Measurements from ENCODE around the gene ADAMTS12. TPM values are rescaled to one million over a fixed set of nuclear protein-coding genes. Genes with fewer than 3 reads are reported as not detected.

ADAMTS12 gene
- total RNA-seq, 1 donor from 2014 or later, result 0.54 TPM

GRCh38 chr5:33762859-33763258 is 128.9 kb downstream of the ADAMTS12 start:
- H3K9me3 Mint-ChIP-seq (ENCODE audit: unreplicated experiment), result no peaks in the 10 kb centered on the region
- TF ChIP-seq CTCF (IDR thresholded peaks at IDR 0.05; ENCODE audit: partially characterized antibody, unreplicated experiment), result no peak
- no peak overlapping the region for H3K4me3 Mint-ChIP-seq (ENCODE audit: unreplicated experiment)
- peaks cover 2% of the 10 kb centered on the region for H3K4me1 Mint-ChIP-seq (ENCODE audit: low read depth, unreplicated experiment)
- no peak overlapping the region for H3K27ac Mint-ChIP-seq (ENCODE audit: unreplicated experiment)
- no peaks in the 10 kb centered on the region for H3K36me3 Mint-ChIP-seq (ENCODE audit: unreplicated experiment)
- H3K27me3 Mint-ChIP-seq (ENCODE audit: unreplicated experiment), result no peaks in the 10 kb centered on the region
- DNase-seq, result no peak

GRCh38 chr5:33761139-33761538 is 130.7 kb downstream of the ADAMTS12 start:
- DNase-seq, result no peak
- peaks cover 2% of the 10 kb centered on the region for H3K4me1 Mint-ChIP-seq (ENCODE audit: low read depth, unreplicated experiment)
- no peaks in the 10 kb centered on the region for H3K27me3 Mint-ChIP-seq (ENCODE audit: unreplicated experiment)
- no peaks in the 10 kb centered on the region for H3K9me3 Mint-ChIP-seq (ENCODE audit: unreplicated experiment)
- H3K27ac Mint-ChIP-seq (ENCODE audit: unreplicated experiment), result no peak overlapping the region
- TF ChIP-seq CTCF (IDR thresholded peaks at IDR 0.05; ENCODE audit: partially characterized antibody, unreplicated experiment), result no peak
- no peak overlapping the region for H3K4me3 Mint-ChIP-seq (ENCODE audit: unreplicated experiment)
- no peaks in the 10 kb centered on the region for H3K36me3 Mint-ChIP-seq (ENCODE audit: unreplicated experiment)

- Mint-ChIP-seq H3K27ac (ENCODE audit: unreplicated experiment) (no peak overlapping the region), H3K4me1 (ENCODE audit: low read depth, unreplicated experiment) (peaks cover 7% of the 10 kb centered on the region), H3K36me3 (ENCODE audit: unreplicated experiment) (no peaks in the 10 kb centered on the region), H3K4me3 (ENCODE audit: unreplicated experiment) (no peak overlapping the region), H3K27me3 (ENCODE audit: unreplicated experiment) (no peaks in the 10 kb centered on the region), H3K9me3 (ENCODE audit: unreplicated experiment) (no peaks in the 10 kb centered on the region)
- no peak for TF ChIP-seq CTCF (IDR thresholded peaks at IDR 0.05; ENCODE audit: partially characterized antibody, unreplicated experiment)
- no peak for DNase-seq
These were observed 133.1 kb downstream of the ADAMTS12 start for GRCh38 chr5:33758737-33759136.

GRCh38 chr5:33756491-33756890 is 135.3 kb downstream of the ADAMTS12 start:
- H3K27ac Mint-ChIP-seq (ENCODE audit: unreplicated experiment), result no peak overlapping the region
- no peaks in the 10 kb centered on the region for H3K36me3 Mint-ChIP-seq (ENCODE audit: unreplicated experiment)
- TF ChIP-seq CTCF (IDR thresholded peaks at IDR 0.05; ENCODE audit: partially characterized antibody, unreplicated experiment), result no peak
- no peaks in the 10 kb centered on the region for H3K9me3 Mint-ChIP-seq (ENCODE audit: unreplicated experiment)
- H3K27me3 Mint-ChIP-seq (ENCODE audit: unreplicated experiment), result no peaks in the 10 kb centered on the region
- H3K4me1 Mint-ChIP-seq (ENCODE audit: low read depth, unreplicated experiment), result peaks cover 7% of the 10 kb centered on the region
- DNase-seq, result no peak
- no peak overlapping the region for H3K4me3 Mint-ChIP-seq (ENCODE audit: unreplicated experiment)

GRCh38 chr5:33755231-33755630 is 136.6 kb downstream of the ADAMTS12 start:
- no peaks in the 10 kb centered on the region for H3K27me3 Mint-ChIP-seq (ENCODE audit: unreplicated experiment)
- peaks cover 6% of the 10 kb centered on the region for H3K4me1 Mint-ChIP-seq (ENCODE audit: low read depth, unreplicated experiment)
- no peaks in the 10 kb centered on the region for H3K9me3 Mint-ChIP-seq (ENCODE audit: unreplicated experiment)
- no peaks in the 10 kb centered on the region for H3K36me3 Mint-ChIP-seq (ENCODE audit: unreplicated experiment)
- DNase-seq, result no peak
- H3K27ac Mint-ChIP-seq (ENCODE audit: unreplicated experiment), result no peak overlapping the region
- no peak for TF ChIP-seq CTCF (IDR thresholded peaks at IDR 0.05; ENCODE audit: partially characterized antibody, unreplicated experiment)
- H3K4me3 Mint-ChIP-seq (ENCODE audit: unreplicated experiment), result no peak overlapping the region
